NT2/D1 (cell line): ENCODE measurements around the gene ATP6V0A4.

Source experiments
- SUZ12 ChIP-seq: IDR thresholded peaks from 2 replicates; pipeline ENCODE4 v1.6.1; 2011; ENCODE audit not compliant: insufficient read length, insufficient read depth; ENCODE audit errors: extremely low read depth
- YY1 ChIP-seq: IDR thresholded peaks from 2 replicates; pipeline ENCODE4 v1.6.1; 2011; ENCODE audit not compliant: insufficient read length, insufficient read depth
- ZNF274 ChIP-seq: IDR thresholded peaks from 2 replicates; pipeline ENCODE4 v1.6.1; 2011; ENCODE audit warnings: mild to moderate bottlenecking, low read depth, low read length

DNA sequence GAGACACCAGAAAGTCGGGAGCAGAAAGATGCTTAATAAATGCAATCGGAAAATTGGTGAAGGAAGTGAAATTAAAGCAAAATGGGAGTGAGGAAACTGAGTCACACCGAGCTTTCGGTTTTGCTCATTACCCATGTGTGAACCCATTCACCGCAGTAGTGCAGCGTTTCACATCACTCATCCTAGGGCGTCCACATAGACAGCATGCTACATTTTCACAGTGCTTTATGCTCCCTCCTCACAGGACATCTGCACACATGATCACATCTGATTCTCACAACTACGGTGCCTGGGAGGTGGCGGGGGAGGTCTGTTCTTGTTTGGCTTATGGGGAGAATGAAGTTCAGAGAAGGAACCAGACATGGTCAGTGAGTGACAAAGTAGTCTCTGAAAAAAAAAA lies 36.6 kb upstream of the ATP6V0A4 start:
- TF ChIP-seq SUZ12 (no peak), YY1 (no peak), ZNF274 (no peak)
